HEK293 (cell line): ENCODE results near the gene KCNK3.

Experiments
- CTCF ChIP-seq: fragments of 450-650 bp; formaldehyde crosslinking; IDR thresholded peaks from 2 replicates; pipeline ENCODE4 v1.5.1; 2016; ENCODE audit warnings: missing biosample characterization, missing genetic modification characterization
- KLF8 ChIP-seq: fragments of 450-650 bp; formaldehyde crosslinking; IDR thresholded peaks from 2 replicates; pipeline ENCODE4 v1.5.1; 2016; ENCODE audit warnings: missing biosample characterization, missing genetic modification characterization
- ZBTB26 ChIP-seq: fragments of 450-650 bp; formaldehyde crosslinking; optimal IDR thresholded peaks from 2 replicates; pipeline ENCODE3; 2016; ENCODE audit warnings: missing biosample characterization, mild to moderate bottlenecking, missing genetic modification characterization
- ZBTB8A ChIP-seq: fragments of 450-650 bp; formaldehyde crosslinking; IDR thresholded peaks from 2 replicates; pipeline ENCODE4 v1.5.1; 2016; ENCODE audit warnings: missing biosample characterization, missing genetic modification characterization
- ZNF274 ChIP-seq, 2 experiments: fragments of 200-500 bp in 1 of 2; fragments of 450-650 bp in 1 of 2; sonication (Bioruptor generic) in 1 of 2; formaldehyde crosslinking in 1 of 2; IDR thresholded peaks; 2 replicates each; pipeline versions ENCODE4 v1.5.1 to v1.6.1; 2014 to 2016; ENCODE audit warnings: borderline replicate concordance in 1 of 2, inconsistent platforms in 1 of 2, low read length in 1 of 2, missing biosample characterization in 1 of 2, missing genetic modification characterization in 1 of 2

GRCh38 chr2:26651470-26651771 is 41.1 kb upstream of the KCNK3 start:
- TF ChIP-seq CTCF (tag by site-specific recombination) (no peak), ZNF274 (IDR thresholded peaks at IDR 0.05; ENCODE audit: low read length) (no peak), ZNF274 (tag by site-specific recombination; IDR thresholded peaks at IDR 0.05; ENCODE audit: borderline replicate concordance) (no peak), KLF8 (tag by site-specific recombination) (no peak), ZBTB26 (tag by site-specific recombination) (no peak), ZBTB8A (tag by site-specific recombination) (no peak)
